SK-N-SH treated with all-trans-retinoic acid at 6 μM for 48 hours (cell line): Measurements from ENCODE around the gene HOXB4.

Source experiments
- ATAC-seq: fragments of 200-7000 bp; cut with Tn5 transposase; 3 replicates; pipeline ENCODE4 v1.9.1; 2020; ENCODE audit warnings: mild to moderate bottlenecking, moderate library complexity
- ARNTL ChIP-seq: fragments of 450-650 bp; formaldehyde crosslinking; IDR thresholded peaks from 2 replicates; pipeline ENCODE4 v1.5.0; 2020; ENCODE audit warnings: low read depth, mild to moderate bottlenecking, moderate library complexity, borderline replicate concordance
- CSDC2 ChIP-seq: fragments of 250-450 bp; sonication (Bioruptor Pico); IDR thresholded peaks from 2 replicates; pipeline ENCODE4 v1.5.0; 2020; ENCODE audit warnings: mild to moderate bottlenecking, moderate library complexity
- GLIS3 ChIP-seq: fragments of 250-450 bp; sonication (Bioruptor Pico); IDR thresholded peaks from 2 replicates; pipeline ENCODE4 v1.5.0; 2020; ENCODE audit warnings: mild to moderate bottlenecking, moderate library complexity
- ISL1 ChIP-seq: fragments of 250-450 bp; sonication (Bioruptor Pico); IDR thresholded peaks from 2 replicates; pipeline ENCODE4 v2.1.2; 2022; ENCODE audit warnings: mild to moderate bottlenecking, moderate library complexity
- OSR1 ChIP-seq: fragments of 250-450 bp; sonication (Bioruptor Pico); IDR thresholded peaks from 2 replicates; pipeline ENCODE4 v1.8.0; 2022; ENCODE audit warnings: moderate library complexity, mild to moderate bottlenecking, inconsistent platforms
- PPARA ChIP-seq: fragments of 250-450 bp; sonication (Bioruptor Pico); IDR thresholded peaks from 2 replicates; pipeline ENCODE4 v1.5.0; 2020; ENCODE audit warnings: mild to moderate bottlenecking, borderline replicate concordance
- RARB ChIP-seq: fragments of 250-450 bp; sonication (Bioruptor Pico); IDR thresholded peaks from 2 replicates; pipeline ENCODE4 v1.8.0; 2021; ENCODE audit warnings: mild to moderate bottlenecking, moderate library complexity
- SNAI2 ChIP-seq: fragments of 250-450 bp; sonication (Bioruptor Pico); IDR thresholded peaks from 2 replicates; pipeline ENCODE4 v1.5.0; 2020; ENCODE audit warnings: mild to moderate bottlenecking, moderate library complexity
- TCF4 ChIP-seq: fragments of 250-450 bp; sonication (Bioruptor Pico); IDR thresholded peaks from 2 replicates; pipeline ENCODE4 v1.8.0; 2021; ENCODE audit warnings: mild to moderate bottlenecking, moderate library complexity, borderline replicate concordance
- TOX ChIP-seq: fragments of 250-450 bp; sonication (Bioruptor Pico); IDR thresholded peaks from 2 replicates; pipeline ENCODE4 v1.8.0; 2021; ENCODE audit warnings: mild to moderate bottlenecking, moderate library complexity, borderline replicate concordance
- ZC3H10 ChIP-seq: fragments of 250-450 bp; sonication (Bioruptor Pico); IDR thresholded peaks from 2 replicates; pipeline ENCODE4 v1.5.1; 2021; ENCODE audit warnings: mild to moderate bottlenecking, moderate library complexity
- ZFP3 ChIP-seq: fragments of 250-450 bp; sonication (Bioruptor Pico); IDR thresholded peaks from 2 replicates; pipeline ENCODE4 v1.5.0; 2020; ENCODE audit warnings: mild to moderate bottlenecking, moderate library complexity
- ZFP30 ChIP-seq: fragments of 450-650 bp; formaldehyde crosslinking; IDR thresholded peaks from 2 replicates; pipeline ENCODE4 v1.5.0; 2022; ENCODE audit warnings: mild to moderate bottlenecking, moderate library complexity
- ZNF565 ChIP-seq: fragments of 450-650 bp; formaldehyde crosslinking; conservative IDR thresholded peaks from 2 replicates; pipeline ENCODE4 v1.5.0; 2020; ENCODE audit warnings: low read depth, mild to moderate bottlenecking, moderate library complexity
- ZNF70 ChIP-seq: fragments of 450-650 bp; formaldehyde crosslinking; IDR thresholded peaks from 2 replicates; pipeline ENCODE4 v1.5.0; 2020; ENCODE audit warnings: mild to moderate bottlenecking, moderate library complexity
- ZNF8 ChIP-seq: fragments of 450-650 bp; formaldehyde crosslinking; IDR thresholded peaks from 2 replicates; pipeline ENCODE4 v1.5.0; 2020; ENCODE audit warnings: mild to moderate bottlenecking, moderate library complexity
- TF ChIP-seq, protein P1 (sequence below): fragments of 250-450 bp; sonication (Bioruptor Pico); IDR thresholded peaks from 2 replicates; pipeline ENCODE4 v1.8.0; 2020; ENCODE audit warnings: mild to moderate bottlenecking, moderate library complexity, borderline replicate concordance
- TF ChIP-seq, protein P2 (sequence below): fragments of 250-450 bp; sonication (Bioruptor Pico); IDR thresholded peaks from 2 replicates; pipeline ENCODE4 v1.5.1; 2021; ENCODE audit warnings: mild to moderate bottlenecking, moderate library complexity
- TF ChIP-seq, protein P3 (sequence below): fragments of 250-450 bp; sonication (Bioruptor Pico); IDR thresholded peaks from 2 replicates; pipeline ENCODE4 v1.5.1; 2020; ENCODE audit warnings: low read depth, mild to moderate bottlenecking, moderate library complexity
- TF ChIP-seq, protein P4 (sequence below): fragments of 250-450 bp; sonication (Bioruptor Pico); IDR thresholded peaks from 2 replicates; pipeline ENCODE4 v1.5.0; 2020; ENCODE audit warnings: mild to moderate bottlenecking, moderate library complexity

The HOXB4 gene

DNA sequence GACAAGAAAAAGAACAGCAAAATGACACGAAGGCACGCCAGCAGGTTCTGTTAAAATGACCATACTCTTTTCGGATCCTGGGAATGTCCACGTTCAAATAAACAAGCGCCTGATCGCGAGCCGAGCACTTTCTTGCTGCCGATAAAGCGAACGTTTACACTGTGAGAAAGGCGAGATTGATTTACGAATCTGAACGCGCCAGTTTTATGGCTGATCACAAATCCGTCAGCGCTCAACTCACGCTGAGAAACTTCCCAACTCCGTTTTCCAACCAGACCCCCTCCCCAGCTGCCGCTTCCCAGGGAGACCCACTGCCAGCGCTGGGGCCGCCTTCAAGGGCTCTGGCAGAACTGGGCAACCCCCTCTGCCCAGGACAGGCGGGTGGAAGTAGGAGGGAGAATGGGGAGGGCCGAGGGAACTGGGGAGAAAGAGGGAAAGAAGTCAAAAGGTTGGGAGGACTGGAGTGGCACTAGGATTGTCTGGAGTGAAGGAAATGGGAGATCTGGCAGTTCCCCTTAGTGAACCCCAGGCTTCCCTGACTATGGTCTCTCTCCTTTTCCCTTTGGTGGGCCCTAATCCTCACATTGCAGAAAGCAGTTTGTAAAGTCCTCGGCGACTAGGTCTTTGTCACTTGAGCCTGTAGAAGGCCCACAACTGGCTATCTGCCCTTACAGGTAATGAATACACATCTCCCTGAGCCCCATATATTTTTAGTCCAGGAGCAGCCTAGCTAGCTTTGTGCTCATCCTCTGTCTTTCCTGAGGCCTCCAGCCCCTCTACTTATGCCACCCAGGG lies 6.9 kb downstream of the HOXB4 start:
- no peak for TF ChIP-seq CSDC2 (CRISPR knock-in tag)
- TF ChIP-seq, protein P1, sequence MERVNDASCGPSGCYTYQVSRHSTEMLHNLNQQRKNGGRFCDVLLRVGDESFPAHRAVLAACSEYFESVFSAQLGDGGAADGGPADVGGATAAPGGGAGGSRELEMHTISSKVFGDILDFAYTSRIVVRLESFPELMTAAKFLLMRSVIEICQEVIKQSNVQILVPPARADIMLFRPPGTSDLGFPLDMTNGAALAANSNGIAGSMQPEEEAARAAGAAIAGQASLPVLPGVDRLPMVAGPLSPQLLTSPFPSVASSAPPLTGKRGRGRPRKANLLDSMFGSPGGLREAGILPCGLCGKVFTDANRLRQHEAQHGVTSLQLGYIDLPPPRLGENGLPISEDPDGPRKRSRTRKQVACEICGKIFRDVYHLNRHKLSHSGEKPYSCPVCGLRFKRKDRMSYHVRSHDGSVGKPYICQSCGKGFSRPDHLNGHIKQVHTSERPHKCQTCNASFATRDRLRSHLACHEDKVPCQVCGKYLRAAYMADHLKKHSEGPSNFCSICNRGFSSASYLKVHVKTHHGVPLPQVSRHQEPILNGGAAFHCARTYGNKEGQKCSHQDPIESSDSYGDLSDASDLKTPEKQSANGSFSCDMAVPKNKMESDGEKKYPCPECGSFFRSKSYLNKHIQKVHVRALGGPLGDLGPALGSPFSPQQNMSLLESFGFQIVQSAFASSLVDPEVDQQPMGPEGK (CRISPR knock-in tag): no peak
- no peak for TF ChIP-seq ZNF70 (CRISPR knock-in tag)
- no peak for ATAC-seq

DNA sequence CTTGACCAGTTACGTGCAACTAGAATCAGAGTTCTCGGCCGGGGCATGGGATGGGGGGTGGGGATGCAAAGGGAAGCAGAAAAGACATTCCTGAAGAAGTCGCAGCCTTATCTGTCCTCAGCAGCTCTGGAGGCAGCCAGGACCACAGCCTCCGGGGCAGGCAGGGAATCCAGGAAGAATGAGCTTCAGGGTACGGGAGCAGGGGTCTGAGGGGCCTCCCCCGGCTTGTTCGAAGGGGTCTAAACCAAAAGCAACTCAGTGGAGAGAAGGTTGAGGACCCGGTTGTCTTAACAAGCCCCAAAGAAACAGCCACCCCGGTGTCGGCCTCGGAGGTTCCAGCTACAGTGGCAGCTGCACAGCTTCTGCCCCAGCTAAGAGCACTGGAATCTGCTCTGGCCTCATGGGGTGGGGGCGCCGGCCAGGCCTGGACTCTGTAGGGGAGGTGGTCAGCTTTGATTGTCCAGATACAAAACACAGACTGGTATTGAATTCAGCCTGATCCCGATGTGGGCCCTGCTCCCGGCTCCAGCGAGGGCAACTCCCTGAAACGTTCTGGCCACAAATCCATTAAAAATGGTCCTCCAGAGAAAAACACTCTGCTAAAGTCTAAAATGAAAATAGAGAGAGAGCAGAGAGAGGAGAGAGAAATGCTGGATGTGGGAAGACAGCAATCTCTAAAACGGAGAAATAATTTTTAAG lies 7.7 kb downstream of the HOXB4 start:
- TF ChIP-seq ARNTL (CRISPR knock-in tag) (no peak), OSR1 (CRISPR knock-in tag) (no peak), ZFP3 (no peak), ZNF565 (CRISPR knock-in tag) (no peak)
- TF ChIP-seq, protein P2, sequence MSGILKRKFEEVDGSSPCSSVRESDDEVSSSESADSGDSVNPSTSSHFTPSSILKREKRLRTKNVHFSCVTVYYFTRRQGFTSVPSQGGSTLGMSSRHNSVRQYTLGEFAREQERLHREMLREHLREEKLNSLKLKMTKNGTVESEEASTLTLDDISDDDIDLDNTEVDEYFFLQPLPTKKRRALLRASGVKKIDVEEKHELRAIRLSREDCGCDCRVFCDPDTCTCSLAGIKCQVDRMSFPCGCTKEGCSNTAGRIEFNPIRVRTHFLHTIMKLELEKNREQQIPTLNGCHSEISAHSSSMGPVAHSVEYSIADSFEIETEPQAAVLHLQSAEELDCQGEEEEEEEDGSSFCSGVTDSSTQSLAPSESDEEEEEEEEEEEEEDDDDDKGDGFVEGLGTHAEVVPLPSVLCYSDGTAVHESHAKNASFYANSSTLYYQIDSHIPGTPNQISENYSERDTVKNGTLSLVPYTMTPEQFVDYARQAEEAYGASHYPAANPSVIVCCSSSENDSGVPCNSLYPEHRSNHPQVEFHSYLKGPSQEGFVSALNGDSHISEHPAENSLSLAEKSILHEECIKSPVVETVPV: no peak
- no peak; the same call in 2 of the 3 replicates for ATAC-seq

DNA sequence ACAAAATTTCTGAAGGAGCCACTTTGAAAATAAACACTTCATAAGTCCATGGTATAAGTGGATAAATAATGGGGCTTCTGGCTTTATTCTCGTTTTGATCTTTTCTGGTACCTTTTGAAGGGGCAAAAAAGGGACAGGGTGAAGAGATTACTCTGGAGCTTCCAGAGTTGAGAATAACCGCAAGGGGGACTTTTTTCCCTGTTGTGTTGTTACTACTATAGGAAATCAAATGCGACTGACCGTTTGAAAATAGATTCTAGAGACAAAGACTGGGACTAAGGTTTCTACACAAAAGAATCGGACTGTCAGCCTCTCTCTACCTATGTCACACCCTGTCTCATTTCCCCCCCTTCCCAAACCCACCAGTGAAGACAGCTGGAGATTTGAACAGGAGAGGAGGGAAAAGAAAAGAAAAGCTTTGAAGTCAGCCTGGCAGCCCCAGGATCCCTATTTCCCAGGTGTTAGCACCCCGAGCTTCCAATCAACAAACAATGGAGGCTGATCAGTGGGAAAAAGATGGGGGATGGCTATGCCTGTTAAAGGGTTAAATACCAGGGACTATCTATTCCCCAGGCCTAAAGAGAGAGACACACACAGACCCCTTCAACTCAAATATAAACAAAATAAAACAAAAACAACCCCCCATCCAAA lies 8.4 kb downstream of the HOXB4 start:
- no peak for ATAC-seq
- TF ChIP-seq SNAI2 (CRISPR knock-in tag) (no peak), TOX (CRISPR knock-in tag) (no peak), ZFP30 (CRISPR knock-in tag) (no peak), TCF4 (no peak), ZNF8 (CRISPR knock-in tag) (no peak), ISL1 (no peak), GLIS3 (CRISPR knock-in tag) (no peak), RARB (CRISPR knock-in tag) (no peak), ZNF70 (CRISPR knock-in tag) (no peak), PPARA (no peak), ZNF565 (CRISPR knock-in tag) (no peak)
- TF ChIP-seq, protein P3, sequence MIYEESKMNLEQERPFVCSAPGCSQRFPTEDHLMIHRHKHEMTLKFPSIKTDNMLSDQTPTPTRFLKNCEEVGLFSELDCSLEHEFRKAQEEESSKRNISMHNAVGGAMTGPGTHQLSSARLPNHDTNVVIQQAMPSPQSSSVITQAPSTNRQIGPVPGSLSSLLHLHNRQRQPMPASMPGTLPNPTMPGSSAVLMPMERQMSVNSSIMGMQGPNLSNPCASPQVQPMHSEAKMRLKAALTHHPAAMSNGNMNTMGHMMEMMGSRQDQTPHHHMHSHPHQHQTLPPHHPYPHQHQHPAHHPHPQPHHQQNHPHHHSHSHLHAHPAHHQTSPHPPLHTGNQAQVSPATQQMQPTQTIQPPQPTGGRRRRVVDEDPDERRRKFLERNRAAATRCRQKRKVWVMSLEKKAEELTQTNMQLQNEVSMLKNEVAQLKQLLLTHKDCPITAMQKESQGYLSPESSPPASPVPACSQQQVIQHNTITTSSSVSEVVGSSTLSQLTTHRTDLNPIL: no peak

DNA sequence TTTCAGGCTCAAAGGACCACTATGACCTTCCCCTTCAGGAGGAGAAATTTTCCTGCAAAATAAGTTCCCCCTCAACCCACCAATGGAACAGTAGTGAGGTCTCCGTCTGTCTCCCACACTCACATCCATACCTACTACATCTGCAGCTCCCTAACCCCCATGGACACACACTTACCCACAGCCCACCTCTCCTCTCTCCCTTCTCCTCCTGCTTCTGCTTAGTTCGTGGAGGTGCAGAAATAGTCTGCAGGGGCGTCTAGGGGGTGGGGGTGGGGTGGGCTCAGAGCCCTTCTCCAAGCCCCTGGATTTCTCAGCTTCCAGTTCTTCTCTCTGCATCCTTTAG lies 8.9 kb downstream of the HOXB4 start:
- ATAC-seq: no peak
- no peak for TF ChIP-seq PPARA
- no peak for TF ChIP-seq ZFP30 (CRISPR knock-in tag)
- TF ChIP-seq, protein P4, sequence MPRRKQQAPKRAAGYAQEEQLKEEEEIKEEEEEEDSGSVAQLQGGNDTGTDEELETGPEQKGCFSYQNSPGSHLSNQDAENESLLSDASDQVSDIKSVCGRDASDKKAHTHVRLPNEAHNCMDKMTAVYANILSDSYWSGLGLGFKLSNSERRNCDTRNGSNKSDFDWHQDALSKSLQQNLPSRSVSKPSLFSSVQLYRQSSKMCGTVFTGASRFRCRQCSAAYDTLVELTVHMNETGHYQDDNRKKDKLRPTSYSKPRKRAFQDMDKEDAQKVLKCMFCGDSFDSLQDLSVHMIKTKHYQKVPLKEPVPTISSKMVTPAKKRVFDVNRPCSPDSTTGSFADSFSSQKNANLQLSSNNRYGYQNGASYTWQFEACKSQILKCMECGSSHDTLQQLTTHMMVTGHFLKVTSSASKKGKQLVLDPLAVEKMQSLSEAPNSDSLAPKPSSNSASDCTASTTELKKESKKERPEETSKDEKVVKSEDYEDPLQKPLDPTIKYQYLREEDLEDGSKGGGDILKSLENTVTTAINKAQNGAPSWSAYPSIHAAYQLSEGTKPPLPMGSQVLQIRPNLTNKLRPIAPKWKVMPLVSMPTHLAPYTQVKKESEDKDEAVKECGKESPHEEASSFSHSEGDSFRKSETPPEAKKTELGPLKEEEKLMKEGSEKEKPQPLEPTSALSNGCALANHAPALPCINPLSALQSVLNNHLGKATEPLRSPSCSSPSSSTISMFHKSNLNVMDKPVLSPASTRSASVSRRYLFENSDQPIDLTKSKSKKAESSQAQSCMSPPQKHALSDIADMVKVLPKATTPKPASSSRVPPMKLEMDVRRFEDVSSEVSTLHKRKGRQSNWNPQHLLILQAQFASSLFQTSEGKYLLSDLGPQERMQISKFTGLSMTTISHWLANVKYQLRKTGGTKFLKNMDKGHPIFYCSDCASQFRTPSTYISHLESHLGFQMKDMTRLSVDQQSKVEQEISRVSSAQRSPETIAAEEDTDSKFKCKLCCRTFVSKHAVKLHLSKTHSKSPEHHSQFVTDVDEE (CRISPR knock-in tag): no peak
- TF ChIP-seq, protein P2: no peak
- no peak for TF ChIP-seq ARNTL (CRISPR knock-in tag)
- no peak for TF ChIP-seq ZNF8 (CRISPR knock-in tag)
- no peak for TF ChIP-seq ZNF565 (CRISPR knock-in tag)
- no peak for TF ChIP-seq TOX (CRISPR knock-in tag)
- no peak for TF ChIP-seq ISL1
- TF ChIP-seq SNAI2 (CRISPR knock-in tag): no peak
- no peak for TF ChIP-seq TCF4
- TF ChIP-seq ZNF70 (CRISPR knock-in tag): no peak
- TF ChIP-seq ZFP3: no peak
- TF ChIP-seq, protein P3: no peak
- no peak for TF ChIP-seq ZC3H10 (CRISPR knock-in tag)
